SK-N-MC (cell line): ENCODE measurements around the gene EPAS1.

Experiments used
- EZH2 ChIP-seq: fragments of 200-600 bp; sonication (generic); IDR thresholded peaks from one replicate; pipeline ENCODE4 v1.6.1; 2017; ENCODE audit warnings: antibody characterized with exemption
- POLR2AphosphoS5 ChIP-seq: IDR thresholded peaks from 2 replicates; pipeline ENCODE4 v1.6.1; 2012; ENCODE audit warnings: mild to moderate bottlenecking, low read depth, low read length, borderline replicate concordance

DNA sequence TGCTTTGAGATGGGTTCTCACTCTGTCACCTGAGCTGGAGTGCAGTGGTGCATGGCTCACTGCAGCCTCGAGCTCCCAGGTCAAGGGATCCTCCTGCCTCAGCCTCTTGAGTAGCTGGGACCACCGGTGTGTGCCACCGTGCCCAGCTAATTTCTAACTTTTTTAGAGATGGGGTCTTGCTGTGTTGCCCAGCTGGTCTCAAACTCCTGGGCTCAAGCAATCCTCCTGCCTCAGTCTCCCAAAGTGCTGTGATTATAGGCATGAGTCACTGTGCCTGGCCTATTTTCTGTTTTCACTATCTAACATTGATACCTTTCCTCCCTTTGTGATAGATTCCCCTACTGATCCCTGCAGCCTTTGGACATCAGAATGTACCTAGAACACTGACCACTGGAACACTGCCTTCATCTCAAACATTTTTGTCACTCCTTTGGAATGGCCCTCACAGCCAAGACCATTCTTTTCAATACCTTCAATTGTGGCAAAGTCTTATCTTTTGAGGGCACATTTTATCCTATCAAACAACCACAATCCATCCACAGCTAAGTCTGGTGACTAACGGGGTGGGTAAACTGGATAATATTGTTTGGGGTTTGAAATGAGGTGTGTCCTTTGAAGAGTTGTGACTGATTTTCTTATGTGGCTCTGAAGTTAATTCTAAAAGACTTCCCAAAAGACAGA lies 43.7 kb downstream of the EPAS1 start:
- TF ChIP-seq EZH2 (no peak), POLR2AphosphoS5 (no peak)
